Vagina (tissue), 2 donors: Measurements from ENCODE around the gene KDM4C. TPM values are rescaled to one million over a fixed set of nuclear protein-coding genes. Genes with fewer than 3 reads are reported as not detected.

ENCODE experiments used
- DNase-seq, 2 donors: peaks; one replicate each; pipeline ENCODE4 v3.0.0-alpha.2; 2017; ENCODE audit errors: extremely low spot score in 2 of 2
- H3K27ac ChIP-seq: fragments of 200-600 bp; sonication (generic); one replicate; pipeline ENCODE4 v1.5.1; 2019
- H3K27me3 ChIP-seq: fragments of 200-600 bp; sonication (generic); one replicate; pipeline ENCODE4 v1.5.1; 2019
- H3K36me3 ChIP-seq, 2 donors: fragments of 200-600 bp; sonication (generic); one replicate each; pipeline ENCODE4 v1.5.1; 2017 to 2019
- H3K4me1 ChIP-seq: fragments of 200-600 bp; sonication (generic); one replicate; pipeline ENCODE4 v1.5.1; 2019
- H3K4me3 ChIP-seq, 2 donors: fragments of 200-600 bp; sonication (generic); 1 replicate in 1 of 2; 2 replicates in 1 of 2; pipeline ENCODE4 v1.5.1; 2016 to 2019
- H3K9me3 ChIP-seq: fragments of 200-600 bp; sonication (generic); one replicate; pipeline ENCODE4 v1.5.1; 2019
- CTCF ChIP-seq, 3 experiments: fragments of 450-650 bp in 2 of 3; fragments of 200-600 bp in 1 of 3; sonication (generic) in 1 of 3; IDR thresholded peaks; one replicate each; pipeline ENCODE4 v1.5.1; 2017 to 2019; ENCODE audit warnings: antibody characterized with exemption in 3 of 3, mild to moderate bottlenecking in 2 of 3, moderate library complexity in 2 of 3
- POLR2A ChIP-seq, 2 donors: fragments of 450-650 bp; IDR thresholded peaks; one replicate each; pipeline ENCODE4 v1.6.1; 2017; ENCODE audit warnings: antibody characterized with exemption in 2 of 2, mild to moderate bottlenecking in 2 of 2, moderate library complexity in 2 of 2
- POLR2AphosphoS5 ChIP-seq, 2 donors: sonication (generic); formaldehyde crosslinking; IDR thresholded peaks; one replicate each; pipeline ENCODE4 v1.9.0; 2017; ENCODE audit warnings: antibody characterized with exemption in 2 of 2, mild to moderate bottlenecking in 2 of 2, low read depth in 1 of 2; ENCODE audit not compliant: insufficient read depth in 1 of 2
- intact Hi-C: fragments of 100-400 bp; cut with DNase I; formaldehyde crosslinking; loops from one replicate; pipeline ENCODE4 v1.15.1; 2023
- total RNA-seq: library from RNA; depleted of rRNA; stranded (reverse); fragments of >200 nt; gene quantifications from one replicate; pipeline ENCODE4 v1.2.3, GENCODE V29; 2016

Gene KDM4C
- total RNA-seq, 1 donor from 2014 or later, result 35.6 TPM

- intact Hi-C loops, result no loop called here
- DNase-seq, result no peak
- TF ChIP-seq POLR2AphosphoS5 (IDR thresholded peaks at IDR 0.05; ENCODE audit: insufficient read depth in 1 of 2, low read depth in 1 of 2) (no peak), CTCF (IDR thresholded peaks at IDR 0.05) (no peak), POLR2A (IDR thresholded peaks at IDR 0.05) (no peak)
- no peak overlapping the region for H3K4me3 ChIP-seq
- no peaks in the 10 kb centered on the region for H3K27me3 ChIP-seq
- peaks cover 0 to 41% of the 10 kb centered on the region in 2 donors for H3K36me3 ChIP-seq
- no peaks in the 10 kb centered on the region for H3K9me3 ChIP-seq
- no peak overlapping the region for H3K27ac ChIP-seq
- H3K4me1 ChIP-seq, result no peaks in the 10 kb centered on the region
Measured at GRCh38 chr9:6984941-6985578, 227.3 kb downstream of the KDM4C start.

DNA sequence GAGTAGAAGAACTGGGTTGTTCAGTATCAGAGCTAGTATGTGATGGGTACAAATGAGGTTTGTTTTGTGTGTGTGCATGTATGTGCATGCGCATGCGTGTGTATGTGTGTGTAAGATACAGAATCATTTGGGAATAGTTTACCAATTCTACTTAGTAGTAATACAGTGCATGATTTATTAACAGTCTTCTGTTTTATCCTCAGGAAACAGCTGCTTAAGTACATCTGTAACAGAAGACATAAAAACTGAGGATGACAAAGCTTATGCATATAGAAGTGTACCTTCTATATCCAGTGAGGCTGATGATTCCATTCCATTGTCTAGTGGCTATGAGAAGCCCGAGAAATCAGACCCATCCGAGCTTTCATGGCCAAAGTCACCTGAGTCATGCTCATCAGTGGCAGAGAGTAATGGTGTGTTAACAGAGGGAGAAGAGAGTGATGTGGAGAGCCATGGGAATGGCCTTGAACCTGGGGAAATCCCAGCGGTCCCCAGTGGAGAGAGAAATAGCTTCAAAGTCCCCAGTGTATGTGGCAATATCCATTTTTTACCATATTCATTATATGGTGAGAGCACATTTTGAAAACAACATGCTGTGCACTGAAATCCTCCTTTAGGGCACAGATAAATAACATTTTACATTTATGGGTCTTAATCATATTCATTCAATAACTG lies 228.5 kb downstream of the KDM4C start:
- H3K9me3 ChIP-seq, result no peaks in the 10 kb centered on the region
- H3K4me3 ChIP-seq, result no peak overlapping the region
- H3K36me3 ChIP-seq, result peaks cover 0 to 46% of the 10 kb centered on the region in 2 donors
- intact Hi-C loops, result no loop called here
- H3K4me1 ChIP-seq, result no peaks in the 10 kb centered on the region
- no peak overlapping the region for H3K27ac ChIP-seq
- no peak for TF ChIP-seq POLR2AphosphoS5 (IDR thresholded peaks at IDR 0.05; ENCODE audit: insufficient read depth in 1 of 2, low read depth in 1 of 2)
- no peak for TF ChIP-seq CTCF (IDR thresholded peaks at IDR 0.05)
- no peak for TF ChIP-seq POLR2A (IDR thresholded peaks at IDR 0.05)
- no peak for DNase-seq
- no peaks in the 10 kb centered on the region for H3K27me3 ChIP-seq

- peaks cover 0 to 46% of the 10 kb centered on the region in 2 donors for H3K36me3 ChIP-seq
- no peak overlapping the region for H3K4me3 ChIP-seq
- no peaks in the 10 kb centered on the region for H3K4me1 ChIP-seq
- H3K9me3 ChIP-seq, result no peaks in the 10 kb centered on the region
- no peaks in the 10 kb centered on the region for H3K27me3 ChIP-seq
- intact Hi-C loops, result no loop called here
- H3K27ac ChIP-seq, result no peak overlapping the region
- DNase-seq, result no peak
- TF ChIP-seq POLR2A (IDR thresholded peaks at IDR 0.05), result no peak
- TF ChIP-seq POLR2AphosphoS5 (IDR thresholded peaks at IDR 0.05; ENCODE audit: insufficient read depth in 1 of 2, low read depth in 1 of 2), result no peak
- TF ChIP-seq CTCF (IDR thresholded peaks at IDR 0.05), result no peak
Measured at GRCh38 chr9:6987381-6987780, 229.6 kb downstream of the KDM4C start.

GRCh38 chr9:6991418-6991817 lies 233.6 kb downstream of the KDM4C start:
- Histone ChIP-seq H3K27me3 (no peaks in the 10 kb centered on the region), H3K9me3 (no peaks in the 10 kb centered on the region), H3K4me3 (no peak overlapping the region), H3K4me1 (no peaks in the 10 kb centered on the region), H3K36me3 (peaks cover 0 to 41% of the 10 kb centered on the region in 2 donors), H3K27ac (no peak overlapping the region)
- no peak for TF ChIP-seq POLR2AphosphoS5 (IDR thresholded peaks at IDR 0.05; ENCODE audit: insufficient read depth in 1 of 2, low read depth in 1 of 2)
- no peak for TF ChIP-seq POLR2A (IDR thresholded peaks at IDR 0.05)
- no peak for TF ChIP-seq CTCF (IDR thresholded peaks at IDR 0.05)
- intact Hi-C loops, result no loop called here
- DNase-seq, result no peak
